GM18517 (cell line): Measurements from ENCODE around the gene MEIS2.

Experiments used
- ATAC-seq: cut with Tn5 transposase; IDR thresholded peaks from one replicate; pipeline ENCODE4 v1.9.1; 2021; ENCODE audit warnings: mild to moderate bottlenecking, moderate library complexity; ENCODE audit not compliant: unreplicated experiment

MEIS2 gene

GRCh38 chr15:37100109-37100965 lies at the start of gene MEIS2:
TSS of gene MEIS2 (minus strand) at chr15:37100549. CDS start at chr15:37099466, 1,083 bp downstream.
- ATAC-seq, result peak; percentile 39

GRCh38 chr15:37149146-37149545 lies 48.8 kb upstream of the MEIS2 start:
- ATAC-seq, result no peak

- ATAC-seq, result no peak
Measured at GRCh38 chr15:37148714-37149113, 48.4 kb upstream of the MEIS2 start.

- no peak for ATAC-seq
Measured at GRCh38 chr15:37143351-37143750, 43.0 kb upstream of the MEIS2 start.

- no peak for ATAC-seq
Measured at GRCh38 chr15:37142371-37142770, 42.0 kb upstream of the MEIS2 start.

- ATAC-seq, result no peak
Measured at GRCh38 chr15:37140531-37141058, 40.2 kb upstream of the MEIS2 start.

GRCh38 chr15:37138591-37139215 lies 38.4 kb upstream of the MEIS2 start:
- ATAC-seq, result no peak

- no peak for ATAC-seq
Measured at GRCh38 chr15:37137221-37137620, 36.9 kb upstream of the MEIS2 start.

GRCh38 chr15:37136666-37137065 lies 36.3 kb upstream of the MEIS2 start:
- ATAC-seq, result no peak

- ATAC-seq, result no peak
Measured at GRCh38 chr15:37135225-37135624, 34.9 kb upstream of the MEIS2 start.

GRCh38 chr15:37134699-37135131 lies 34.4 kb upstream of the MEIS2 start:
- ATAC-seq, result no peak

GRCh38 chr15:37134244-37134643 lies 33.9 kb upstream of the MEIS2 start:
- ATAC-seq, result no peak

GRCh38 chr15:37133602-37134001 lies 33.3 kb upstream of the MEIS2 start:
- no peak for ATAC-seq

- no peak for ATAC-seq
Measured at GRCh38 chr15:37132826-37133417, 32.6 kb upstream of the MEIS2 start.

GRCh38 chr15:37131621-37132020 lies 31.3 kb upstream of the MEIS2 start:
- ATAC-seq, result no peak

GRCh38 chr15:37130356-37130755 lies 30.0 kb upstream of the MEIS2 start:
- no peak for ATAC-seq

- ATAC-seq, result no peak
Measured at GRCh38 chr15:37125143-37125542, 24.8 kb upstream of the MEIS2 start.

GRCh38 chr15:37124331-37124730 lies 24.0 kb upstream of the MEIS2 start:
- no peak for ATAC-seq

- no peak for ATAC-seq
Measured at GRCh38 chr15:37122703-37123102, 22.4 kb upstream of the MEIS2 start.

GRCh38 chr15:37121492-37121891 lies 21.1 kb upstream of the MEIS2 start:
- no peak for ATAC-seq

GRCh38 chr15:37117030-37117429 lies 16.7 kb upstream of the MEIS2 start:
- no peak for ATAC-seq

- ATAC-seq, result no peak
Measured at GRCh38 chr15:37115538-37115937, 15.2 kb upstream of the MEIS2 start.
